ENCODE results near the gene SEC14L2.
A peak's percentile ranks its signal among the peaks of the same experiment; 100 is the strongest.

The SEC14L2 gene

DNA sequence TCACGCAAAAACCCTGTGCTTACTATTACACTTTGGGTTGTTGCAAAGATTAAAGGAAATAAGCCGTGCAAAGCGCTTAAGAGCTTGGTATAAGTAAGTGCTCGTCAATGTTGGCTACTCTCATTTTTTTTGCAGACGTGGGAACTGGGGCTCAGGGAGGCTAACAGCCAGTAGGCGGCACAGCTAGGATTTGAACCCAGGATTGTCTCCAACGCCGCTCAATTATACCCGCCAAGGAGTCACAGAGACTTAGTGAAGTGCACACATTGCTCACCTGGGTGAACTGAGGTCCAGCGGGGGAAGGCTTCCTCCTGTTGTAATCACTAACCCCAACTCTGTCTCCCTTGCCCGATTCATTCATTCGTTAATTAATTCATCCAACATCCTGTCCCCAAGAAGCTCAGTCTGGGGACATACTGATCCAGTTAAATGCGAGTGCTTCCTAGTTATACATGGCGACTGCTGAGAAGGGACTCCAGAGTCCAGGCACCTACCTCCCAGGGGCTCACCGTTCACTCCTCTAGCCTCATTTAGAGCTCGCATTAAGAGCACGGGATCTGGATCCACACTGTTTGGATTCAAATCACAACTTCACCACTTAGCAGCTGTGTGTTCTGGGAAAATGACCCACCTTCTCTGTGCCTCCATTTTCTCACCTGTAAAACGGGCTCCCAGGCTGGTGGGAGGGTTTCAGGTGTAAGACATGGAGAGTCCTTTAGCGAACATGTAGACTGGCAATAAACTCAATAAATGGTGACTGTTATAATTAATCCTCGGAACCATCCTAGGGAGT is 27.9 kb downstream of the SEC14L2 start:
- H3K9me3 ChIP-seq (ENCODE audit: low read depth, low read length) = no peaks in the 10 kb centered on the region
- H3K9ac ChIP-seq (ENCODE audit: insufficient read length) = peak overlapping the region; percentile 70
- peak overlapping the region; percentile 86 for H3K27ac ChIP-seq
- H3K36me3 ChIP-seq (ENCODE audit: insufficient read depth, low read length) = peaks cover 9% of the 10 kb centered on the region; the same call in 1 of the 2 replicates
- TF ChIP-seq FOXP2 (optimal IDR thresholded peaks at IDR 0.05; ENCODE audit: control extremely low read depth, extremely low read length, insufficient read depth) (no peak), POLR2AphosphoS5 (IDR thresholded peaks at IDR 0.05; ENCODE audit: borderline replicate concordance, low read depth, low read length) (no peak), EZH2 (IDR thresholded peaks at IDR 0.05) (no peak)
- DNase-seq (ENCODE audit: low read depth, low spot score) = no peak
- H3K4me3 ChIP-seq = peak overlapping the region; percentile 98

DNA sequence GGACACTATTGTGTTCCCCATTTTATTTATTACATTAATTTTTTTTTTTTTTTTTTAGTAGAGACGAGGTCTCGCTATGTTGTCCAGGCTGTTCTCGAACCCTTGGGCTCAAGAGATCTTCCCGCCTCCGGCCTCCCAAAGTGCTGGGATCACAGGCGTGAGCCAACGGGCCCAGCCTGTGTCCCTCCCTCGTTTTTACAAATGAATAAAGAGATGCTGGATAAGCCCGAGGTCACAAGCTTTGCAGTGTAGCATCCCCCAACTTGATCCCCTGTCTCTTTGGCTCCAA is 28.5 kb downstream of the SEC14L2 start:
- TF ChIP-seq FOXP2 (optimal IDR thresholded peaks at IDR 0.05; ENCODE audit: control extremely low read depth, extremely low read length, insufficient read depth) = no peak
- TF ChIP-seq POLR2AphosphoS5 (IDR thresholded peaks at IDR 0.05; ENCODE audit: borderline replicate concordance, low read depth, low read length) = no peak
- TF ChIP-seq EZH2 (IDR thresholded peaks at IDR 0.05) = no peak
- Histone ChIP-seq H3K9me3 (ENCODE audit: low read depth, low read length) (no peaks in the 10 kb centered on the region), H3K36me3 (ENCODE audit: insufficient read depth, low read length) (peaks cover 9% of the 10 kb centered on the region; the same call in 1 of the 2 replicates), H3K4me3 (peak overlapping the region; percentile 85), H3K27ac (no peak overlapping the region), H3K9ac (ENCODE audit: insufficient read length) (peak overlapping the region; percentile 85)
- DNase-seq (ENCODE audit: low read depth, low spot score) = no peak

DNA sequence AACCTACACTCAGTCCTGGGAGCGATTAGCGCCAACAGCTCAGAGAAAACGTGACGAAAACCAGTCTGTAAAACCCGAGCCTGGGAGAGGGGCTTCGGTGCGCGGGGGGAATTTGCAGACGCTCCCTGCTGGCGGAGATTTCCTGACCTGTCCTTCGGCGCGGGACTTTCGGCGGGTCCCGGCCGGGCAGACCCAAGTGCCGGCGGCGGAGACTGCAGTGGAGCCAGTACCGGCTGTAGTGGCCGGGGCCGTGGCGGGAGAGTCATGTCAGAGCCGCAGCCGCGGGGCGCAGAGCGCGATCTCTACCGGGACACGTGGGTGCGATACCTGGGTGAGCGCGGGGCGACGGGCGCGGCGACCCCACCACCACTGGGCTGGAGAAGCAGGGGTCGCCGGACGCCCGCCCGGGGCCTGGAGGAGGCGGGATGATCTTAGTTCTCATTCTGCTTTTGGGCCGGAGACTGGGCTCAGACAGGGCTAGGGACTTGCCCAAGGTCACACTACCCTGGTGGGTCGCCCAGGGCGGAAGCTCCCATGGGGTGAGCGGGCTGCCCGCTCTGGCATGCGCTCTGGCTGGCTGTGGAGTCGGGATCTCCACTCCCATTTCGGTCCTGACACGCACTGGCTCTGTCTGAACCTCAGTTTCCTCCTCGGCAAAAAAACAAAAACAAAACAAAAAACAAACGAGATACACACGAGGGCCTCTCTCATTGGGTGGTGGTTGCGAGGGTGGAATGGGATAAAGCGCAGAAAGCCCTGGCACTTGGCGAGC is 29.0 kb downstream of the SEC14L2 start, which contains the start of gene MTFP1:
MTFP1 (plus strand) TSS at position 153 of the 772 bp plus-strand sequence; CDS start at position 265, 112 bp downstream.
- H3K9ac ChIP-seq (ENCODE audit: insufficient read length) = peak within 1 kb of the TSS; percentile 85
- no peaks in the 10 kb centered on the region for H3K9me3 ChIP-seq (ENCODE audit: low read depth, low read length)
- no peak for DNase-seq (ENCODE audit: low read depth, low spot score)
- TF ChIP-seq POLR2AphosphoS5 (IDR thresholded peaks at IDR 0.05; ENCODE audit: borderline replicate concordance, low read depth, low read length) (peak; percentile 67), FOXP2 (optimal IDR thresholded peaks at IDR 0.05; ENCODE audit: control extremely low read depth, extremely low read length, insufficient read depth) (no peak)
- H3K4me3 ChIP-seq = peak within 1 kb of the TSS; percentile 98
- H3K27ac ChIP-seq = peak within 1 kb of the TSS; percentile 86
- H3K36me3 ChIP-seq (ENCODE audit: insufficient read depth, low read length) = peaks cover 9% of the 10 kb centered on the region; the same call in 1 of the 2 replicates

DNA sequence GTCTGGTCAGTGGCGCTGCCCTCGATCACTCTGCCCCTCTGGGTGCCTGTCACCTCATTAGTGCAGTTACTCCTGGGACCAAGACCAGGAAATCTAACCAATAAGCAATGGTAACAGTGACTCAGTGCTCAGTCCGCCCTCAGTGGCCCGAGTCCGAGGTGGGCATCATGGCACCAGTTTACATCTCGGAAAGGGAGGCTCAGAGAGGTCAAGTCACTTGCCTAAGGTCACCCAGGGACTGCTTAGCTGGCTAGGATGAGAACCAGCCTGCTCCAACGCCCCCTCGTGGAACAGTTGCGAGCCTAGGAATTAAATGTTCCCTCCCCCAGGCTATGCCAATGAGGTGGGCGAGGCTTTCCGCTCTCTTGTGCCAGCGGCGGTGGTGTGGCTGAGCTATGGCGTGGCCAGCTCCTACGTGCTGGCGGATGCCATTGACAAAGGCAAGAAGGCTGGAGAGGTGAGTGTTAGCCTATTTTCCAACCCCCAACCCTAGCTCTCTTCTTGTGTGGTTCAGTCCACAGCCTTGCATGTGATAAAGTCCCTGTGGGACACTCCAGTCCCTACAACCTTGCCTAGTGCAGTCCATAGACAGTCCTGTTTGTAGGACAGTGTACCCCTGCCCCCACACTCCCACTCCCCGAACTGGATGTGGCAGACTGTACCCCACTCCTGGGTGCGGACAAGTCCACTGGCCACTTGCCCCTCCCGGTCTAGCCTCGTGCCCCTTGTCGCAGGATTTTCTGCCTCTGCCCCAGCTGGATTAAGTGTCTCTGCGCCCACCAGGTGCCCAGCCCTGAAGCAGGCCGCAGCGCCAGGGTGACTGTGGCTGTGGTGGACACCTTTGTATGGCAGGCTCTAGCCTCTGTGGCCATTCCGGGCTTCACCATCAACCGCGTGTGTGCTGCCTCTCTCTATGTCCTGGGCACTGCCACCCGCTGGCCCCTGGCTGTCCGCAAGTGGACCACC is 29.9 kb downstream of the SEC14L2 start:
- DNase-seq (ENCODE audit: low read depth, low spot score) = peak; percentile 47
- Histone ChIP-seq H3K4me3 (peak overlapping the region; percentile 85), H3K27ac (no peak overlapping the region), H3K36me3 (ENCODE audit: insufficient read depth, low read length) (peaks cover 9% of the 10 kb centered on the region; the same call in 1 of the 2 replicates), H3K9me3 (ENCODE audit: low read depth, low read length) (no peaks in the 10 kb centered on the region), H3K9ac (ENCODE audit: insufficient read length) (peak overlapping the region; percentile 85)
- TF ChIP-seq POLR2AphosphoS5 (IDR thresholded peaks at IDR 0.05; ENCODE audit: borderline replicate concordance, low read depth, low read length) (no peak), FOXP2 (optimal IDR thresholded peaks at IDR 0.05; ENCODE audit: control extremely low read depth, extremely low read length, insufficient read depth) (no peak), EZH2 (IDR thresholded peaks at IDR 0.05) (no peak)

DNA sequence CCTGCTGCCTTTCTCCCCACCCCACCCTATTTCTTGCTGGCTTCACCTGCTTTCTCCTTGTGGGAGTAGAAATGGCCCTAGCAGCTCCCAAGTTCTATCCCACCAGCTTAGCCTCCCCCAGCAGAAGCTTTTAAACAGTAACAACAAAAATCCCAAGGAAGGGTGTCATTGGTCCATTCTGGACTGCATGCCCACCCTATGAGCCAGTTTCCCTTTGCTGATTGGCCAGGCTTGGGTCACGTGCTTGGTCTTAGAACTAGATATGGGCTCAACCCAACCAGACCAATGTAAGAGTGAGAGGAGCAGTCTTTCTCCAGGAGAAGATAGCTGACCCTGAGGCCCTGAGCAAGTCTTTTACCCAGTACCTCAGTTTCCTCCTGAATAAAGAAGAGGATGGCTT is 31.1 kb downstream of the SEC14L2 start:
- no peak overlapping the region for H3K27ac ChIP-seq
- peaks cover 9% of the 10 kb centered on the region; the same call in 1 of the 2 replicates for H3K36me3 ChIP-seq (ENCODE audit: insufficient read depth, low read length)
- no peak for DNase-seq (ENCODE audit: low read depth, low spot score)

DNA sequence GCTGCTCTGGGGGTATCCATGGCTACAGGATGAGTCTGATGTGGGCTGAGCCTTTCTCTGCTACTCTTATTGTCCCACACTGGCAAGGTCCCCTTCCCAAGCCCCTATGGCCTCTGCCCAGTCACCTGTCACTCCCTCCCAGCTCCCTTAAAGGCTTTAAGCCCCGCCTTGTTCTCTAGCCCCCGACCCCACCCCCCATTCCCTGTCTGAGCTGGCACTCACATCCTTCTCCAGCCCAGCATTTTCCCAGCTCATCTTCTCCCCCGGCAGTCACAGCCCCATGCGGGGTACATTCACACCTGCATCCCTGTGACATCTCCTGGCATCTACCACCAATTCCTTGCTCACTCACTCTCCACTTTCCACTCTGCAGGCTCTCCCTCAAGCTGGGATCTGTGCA is 33.1 kb downstream of the SEC14L2 start:
- Histone ChIP-seq H3K27ac (no peak overlapping the region), H3K36me3 (ENCODE audit: insufficient read depth, low read length) (peaks cover 9% of the 10 kb centered on the region; the same call in 1 of the 2 replicates), H3K4me3 (no peak overlapping the region), H3K9me3 (ENCODE audit: low read depth, low read length) (no peaks in the 10 kb centered on the region), H3K9ac (ENCODE audit: insufficient read length) (no peak overlapping the region)
- TF ChIP-seq POLR2AphosphoS5 (IDR thresholded peaks at IDR 0.05; ENCODE audit: borderline replicate concordance, low read depth, low read length) (no peak), EZH2 (IDR thresholded peaks at IDR 0.05) (no peak), FOXP2 (optimal IDR thresholded peaks at IDR 0.05; ENCODE audit: control extremely low read depth, extremely low read length, insufficient read depth) (no peak)
- no peak for DNase-seq (ENCODE audit: low read depth, low spot score)

More for the DNA sequence above, 31.1 kb downstream of the SEC14L2 start:
- no peak overlapping the region for H3K9ac ChIP-seq (ENCODE audit: insufficient read length)
- no peak overlapping the region for H3K4me3 ChIP-seq
- no peaks in the 10 kb centered on the region for H3K9me3 ChIP-seq (ENCODE audit: low read depth, low read length)
- TF ChIP-seq EZH2 (IDR thresholded peaks at IDR 0.05) = no peak
- TF ChIP-seq POLR2AphosphoS5 (IDR thresholded peaks at IDR 0.05; ENCODE audit: borderline replicate concordance, low read depth, low read length) = no peak
- TF ChIP-seq FOXP2 (optimal IDR thresholded peaks at IDR 0.05; ENCODE audit: control extremely low read depth, extremely low read length, insufficient read depth) = no peak

DNA sequence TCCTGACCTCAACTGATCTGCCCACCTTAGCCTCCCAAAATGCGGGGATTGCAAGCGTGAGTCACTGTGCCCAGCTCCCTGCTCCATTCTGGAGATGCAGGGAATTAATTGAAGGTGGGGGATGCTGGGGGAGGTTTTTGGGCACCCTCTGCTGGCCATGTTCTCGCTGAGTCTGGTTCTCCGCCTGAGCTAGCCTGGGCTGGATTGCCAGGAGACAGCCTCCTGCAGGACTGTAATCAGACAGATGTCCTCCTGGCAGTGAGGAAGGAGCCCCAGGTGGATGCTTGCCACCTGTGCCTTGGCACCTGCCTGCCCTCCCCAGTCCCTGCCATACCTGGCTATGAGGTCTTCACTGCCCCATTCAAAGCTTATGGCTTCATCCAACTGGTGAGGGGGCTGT is 34.1 kb downstream of the SEC14L2 start:
- DNase-seq (ENCODE audit: low read depth, low spot score) = no peak
- Histone ChIP-seq H3K36me3 (ENCODE audit: insufficient read depth, low read length) (peaks cover 9% of the 10 kb centered on the region; the same call in 1 of the 2 replicates), H3K9me3 (ENCODE audit: low read depth, low read length) (no peaks in the 10 kb centered on the region), H3K9ac (ENCODE audit: insufficient read length) (no peak overlapping the region), H3K27ac (no peak overlapping the region), H3K4me3 (no peak overlapping the region)
- TF ChIP-seq EZH2 (IDR thresholded peaks at IDR 0.05) = no peak
- no peak for TF ChIP-seq POLR2AphosphoS5 (IDR thresholded peaks at IDR 0.05; ENCODE audit: borderline replicate concordance, low read depth, low read length)
- TF ChIP-seq FOXP2 (optimal IDR thresholded peaks at IDR 0.05; ENCODE audit: control extremely low read depth, extremely low read length, insufficient read depth) = no peak

All from SK-N-MC (cell line).